Measurements from ENCODE around the gene TBCD. TPM values are rescaled to one million over a fixed set of nuclear protein-coding genes. Genes with fewer than 3 reads are reported as not detected.

The TBCD gene
- total RNA-seq, 1 experiment from 2014 or later, result 129 TPM

DNA sequence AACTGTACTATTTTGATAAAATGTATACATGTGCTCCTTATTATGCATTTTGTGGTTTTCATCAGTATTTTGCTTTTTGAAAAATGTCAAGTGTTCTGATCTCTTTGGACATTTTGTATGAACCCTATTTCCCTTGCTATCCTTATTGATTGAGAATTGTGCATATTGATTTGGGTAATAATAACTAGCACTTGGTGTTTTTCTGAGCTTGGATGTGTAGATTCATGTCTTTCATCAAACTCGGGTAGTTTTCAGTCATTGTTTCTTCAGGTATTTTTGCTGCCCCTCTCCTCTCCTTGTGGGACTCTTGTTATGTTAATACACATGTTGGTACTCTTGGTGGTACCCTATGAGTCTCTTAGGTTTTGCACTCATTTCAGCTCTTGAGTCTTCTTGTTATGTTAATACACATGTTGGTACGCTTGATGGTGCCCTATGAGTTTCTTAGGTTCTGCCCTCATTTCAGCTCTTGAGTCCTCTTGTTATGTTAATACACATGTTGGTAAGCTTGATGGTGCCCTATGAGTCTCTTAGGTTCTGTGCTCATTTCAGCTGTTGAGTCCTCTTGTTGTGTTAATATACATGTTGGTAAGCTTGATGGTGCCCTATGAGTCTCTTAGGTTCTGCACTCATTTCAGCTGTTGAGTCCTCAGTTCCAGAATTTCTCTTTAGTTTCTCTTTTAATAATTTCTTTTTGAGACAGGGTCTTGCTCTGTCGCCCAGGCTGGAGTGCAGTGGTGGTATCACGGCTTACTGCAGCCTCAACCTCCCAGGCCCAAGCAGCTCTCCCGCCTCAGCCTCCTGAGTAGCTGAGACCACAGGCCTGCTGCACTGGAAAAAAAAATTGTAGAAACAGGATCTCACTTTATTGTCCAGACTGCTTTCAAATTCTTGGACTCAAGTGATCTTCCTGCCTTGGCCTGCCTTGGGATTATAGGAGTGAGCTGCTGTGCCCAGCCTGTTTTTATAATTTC is 68.7 kb downstream of the TBCD start:
- Histone ChIP-seq H4K8ac (replicated peaks; ENCODE audit: insufficient read length, low read depth, low read length) (no peak overlapping the region), H3K79me1 (ENCODE audit: insufficient read depth, low read depth, low read length, poor library complexity, severe bottlenecking) (no peaks in the 10 kb centered on the region), H4K5ac (ENCODE audit: insufficient read length, low read depth, low read length) (no peak overlapping the region), H3K4me1 (ENCODE audit: insufficient read depth, low read length) (no peaks in the 10 kb centered on the region; the same call in 1 of the 2 replicates), H3K4me2 (ENCODE audit: insufficient read depth, insufficient read length, low read length) (no peak overlapping the region), H3K23ac (ENCODE audit: insufficient read length, low read depth, low read length) (no peak overlapping the region), H4K91ac (ENCODE audit: insufficient read length, low read depth, low read length) (no peak overlapping the region), H4K20me1 (ENCODE audit: control insufficient read depth, insufficient read depth, insufficient read length) (no peaks in the 10 kb centered on the region), H2BK5ac (ENCODE audit: insufficient read length, low read length) (no peak overlapping the region), H2BK12ac (ENCODE audit: insufficient read length, low read depth, low read length) (no peak overlapping the region), H3K9me3 (ENCODE audit: control insufficient read depth, low read depth, low read length) (peaks cover 23% of the 10 kb centered on the region), H3K14ac (ENCODE audit: insufficient read depth, low read length) (no peak overlapping the region), H3K79me2 (ENCODE audit: insufficient read depth, low read length) (no peaks in the 10 kb centered on the region), H2BK120ac (ENCODE audit: low read depth, low read length, poor library complexity, severe bottlenecking) (no peak overlapping the region), H3K23me2 (ENCODE audit: insufficient read length, low read depth, low read length, poor library complexity, severe bottlenecking) (no peaks in the 10 kb centered on the region), H3T11ph (ENCODE audit: low read length) (no peak overlapping the region), H2AK5ac (ENCODE audit: insufficient read length, low read length) (no peak overlapping the region), H3K56ac (ENCODE audit: insufficient read length, low read depth, low read length) (no peak overlapping the region), H2AFZ (ENCODE audit: low read length) (no peak overlapping the region), H3K4ac (ENCODE audit: low read depth, low read length) (no peak overlapping the region), H3K27ac (ENCODE audit: insufficient read length, low read depth, low read length) (no peak overlapping the region), H2BK20ac (ENCODE audit: low read depth, low read length, poor library complexity, severe bottlenecking) (no peak overlapping the region), H3K18ac (ENCODE audit: insufficient read length, low read depth, low read length) (no peak overlapping the region), H3K9ac (ENCODE audit: extremely low read depth, insufficient read length, low read length) (no peak overlapping the region), H2BK15ac (ENCODE audit: low read depth, low read length) (no peak overlapping the region), H3K27me3 (ENCODE audit: insufficient read depth, low read length) (no peaks in the 10 kb centered on the region)
- Mint-ChIP-seq H3K4me1 (peaks cover 22% of the 10 kb centered on the region in 2 experiments), H3K27me3 (ENCODE audit: low read depth) (peaks cover 4% of the 10 kb centered on the region; the same call in 1 of the 2 replicates), H3K36me3 (ENCODE audit: insufficient read depth in 1 of 3, low read depth in 3 of 3) (peaks cover 72 to 83% (median 82%) of the 10 kb centered on the region in 3 experiments), H3K27ac (no peak overlapping the region), H3K9me3 (peaks cover 37 to 40% of the 10 kb centered on the region in 2 experiments), H3K4me3 (no peak overlapping the region)
- DNase-seq, result peak; percentile 62
- TF ChIP-seq, protein P1, sequence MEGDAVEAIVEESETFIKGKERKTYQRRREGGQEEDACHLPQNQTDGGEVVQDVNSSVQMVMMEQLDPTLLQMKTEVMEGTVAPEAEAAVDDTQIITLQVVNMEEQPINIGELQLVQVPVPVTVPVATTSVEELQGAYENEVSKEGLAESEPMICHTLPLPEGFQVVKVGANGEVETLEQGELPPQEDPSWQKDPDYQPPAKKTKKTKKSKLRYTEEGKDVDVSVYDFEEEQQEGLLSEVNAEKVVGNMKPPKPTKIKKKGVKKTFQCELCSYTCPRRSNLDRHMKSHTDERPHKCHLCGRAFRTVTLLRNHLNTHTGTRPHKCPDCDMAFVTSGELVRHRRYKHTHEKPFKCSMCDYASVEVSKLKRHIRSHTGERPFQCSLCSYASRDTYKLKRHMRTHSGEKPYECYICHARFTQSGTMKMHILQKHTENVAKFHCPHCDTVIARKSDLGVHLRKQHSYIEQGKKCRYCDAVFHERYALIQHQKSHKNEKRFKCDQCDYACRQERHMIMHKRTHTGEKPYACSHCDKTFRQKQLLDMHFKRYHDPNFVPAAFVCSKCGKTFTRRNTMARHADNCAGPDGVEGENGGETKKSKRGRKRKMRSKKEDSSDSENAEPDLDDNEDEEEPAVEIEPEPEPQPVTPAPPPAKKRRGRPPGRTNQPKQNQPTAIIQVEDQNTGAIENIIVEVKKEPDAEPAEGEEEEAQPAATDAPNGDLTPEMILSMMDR (conservative IDR thresholded peaks at IDR 0.05), result no peak
- no CpG with 5 or more reads among the region's 5 CpGs for WGBS (ENCODE audit: extremely low coverage, insufficient read length, low lambda C conversion rate)
